HK-2 (cell line): ENCODE data around the gene DOCK3.
"Not testable (repeated sequence)": the region's sequence is repeated elsewhere in the genome, so short reads cannot be mapped to it uniquely, and the experiment has no call there.

Source experiments
- DNase-seq: peaks from one replicate; pipeline ENCODE4 v3.0.0-alpha.2; 2018; ENCODE audit not compliant: unreplicated experiment

Gene DOCK3

GRCh38 chr3:51224283-51224682 is 549.6 kb downstream of the DOCK3 start:
- DNase-seq = no peak

- DNase-seq = no peak
These were observed 550.1 kb downstream of the DOCK3 start for GRCh38 chr3:51224843-51225242.

- DNase-seq = no peak
These were observed 568.2 kb downstream of the DOCK3 start for GRCh38 chr3:51242939-51243338.

DNA sequence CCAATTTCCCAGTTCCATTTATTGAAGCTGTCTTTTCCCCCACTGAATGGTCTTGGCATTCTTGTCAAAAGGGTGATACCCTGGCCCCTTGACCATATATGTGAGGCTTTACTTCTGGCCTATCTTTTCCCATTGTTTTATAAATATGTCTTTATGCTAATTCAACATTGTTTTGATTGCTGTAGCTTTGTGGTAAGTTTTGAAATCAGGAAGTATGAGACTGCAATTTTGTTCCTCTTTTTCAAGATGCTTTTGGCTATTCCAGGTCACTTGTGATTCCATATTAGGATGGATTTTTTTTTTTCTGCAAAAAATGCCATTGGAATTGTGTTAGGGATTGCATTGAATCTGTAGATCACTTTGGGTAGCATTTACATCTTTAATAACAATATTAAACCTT is 569.2 kb downstream of the DOCK3 start:
- no peak for DNase-seq

DNA sequence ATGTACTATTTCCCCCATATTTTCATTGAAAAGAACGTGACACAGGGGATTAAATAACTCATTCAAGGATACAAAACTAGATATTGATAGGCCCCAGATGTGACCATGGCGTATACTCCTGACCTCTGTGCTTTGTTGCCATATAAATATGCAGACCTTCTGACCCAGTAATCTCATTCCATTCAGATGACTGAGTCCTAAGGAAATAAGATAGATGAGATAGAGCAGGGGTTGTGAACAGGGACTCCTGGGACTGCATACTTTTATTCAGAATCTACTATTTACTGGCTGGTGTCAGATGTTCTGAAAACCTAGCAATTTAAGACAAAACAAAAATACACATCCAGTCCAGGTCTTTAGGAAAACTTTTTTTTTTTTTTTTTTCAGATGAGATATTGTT is 571.1 kb downstream of the DOCK3 start:
- no peak for DNase-seq

GRCh38 chr3:51257870-51258269 is 583.1 kb downstream of the DOCK3 start:
- DNase-seq = no peak

GRCh38 chr3:51264166-51264565 is 589.4 kb downstream of the DOCK3 start:
- not testable (repeated sequence) for DNase-seq

DNA sequence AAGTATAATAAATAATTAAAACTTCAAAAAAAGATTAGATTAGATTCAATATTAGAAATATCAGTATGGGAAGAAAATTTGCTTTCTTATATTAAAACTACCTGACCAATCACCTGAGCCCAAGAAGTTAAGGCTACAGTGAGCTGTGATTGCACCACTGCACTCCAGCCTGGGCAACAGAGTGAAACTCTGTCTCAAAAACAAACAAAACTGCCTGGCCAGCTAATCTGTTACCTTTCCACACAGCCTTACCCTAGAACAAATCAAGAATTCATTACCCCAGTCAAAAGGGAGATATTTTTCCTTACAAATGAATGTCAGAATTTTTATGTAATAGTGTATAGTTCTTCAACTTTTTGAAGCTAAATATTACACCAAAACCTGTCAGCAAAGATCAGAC is 593.4 kb downstream of the DOCK3 start:
- DNase-seq = no peak

DNA sequence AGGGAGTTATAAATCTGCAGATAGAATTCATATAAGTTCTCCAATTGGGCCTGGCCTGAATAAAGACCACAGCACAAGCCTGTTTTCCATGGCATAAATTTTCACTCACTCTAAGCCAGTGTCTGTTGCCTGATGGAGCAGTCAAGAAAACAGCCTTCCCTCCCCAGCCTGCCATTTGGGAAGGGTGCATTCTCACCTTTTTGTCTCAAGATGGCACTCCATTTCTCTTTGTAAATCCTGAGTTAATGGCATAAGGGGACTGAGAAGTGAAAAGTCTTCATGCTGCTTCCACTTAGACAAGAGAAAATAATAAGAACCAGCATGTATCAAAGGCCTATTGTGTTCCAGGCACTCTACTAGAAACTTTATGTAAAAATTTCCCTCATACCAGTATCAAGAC is 594.7 kb downstream of the DOCK3 start:
- no peak for DNase-seq

DNA sequence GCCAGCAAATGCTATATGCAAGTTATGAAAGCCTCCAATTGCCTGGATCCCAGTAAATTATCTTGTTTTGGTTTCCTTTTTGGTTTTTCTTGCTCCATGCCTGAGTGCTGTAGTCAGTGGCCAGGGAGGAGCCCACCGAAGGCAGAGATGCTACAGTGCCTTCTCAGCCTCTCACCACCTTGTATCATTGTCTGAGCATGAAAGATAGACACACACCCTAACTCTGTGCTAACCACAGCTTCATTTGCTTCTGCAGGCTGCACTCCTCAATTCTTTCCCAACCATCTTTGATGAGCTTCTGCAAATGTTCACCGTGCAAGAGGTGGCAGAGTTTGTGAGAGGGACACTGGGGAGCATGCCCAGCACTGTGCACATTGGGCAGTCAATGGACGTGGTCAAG is 595.8 kb downstream of the DOCK3 start:
- DNase-seq = no peak

DNA sequence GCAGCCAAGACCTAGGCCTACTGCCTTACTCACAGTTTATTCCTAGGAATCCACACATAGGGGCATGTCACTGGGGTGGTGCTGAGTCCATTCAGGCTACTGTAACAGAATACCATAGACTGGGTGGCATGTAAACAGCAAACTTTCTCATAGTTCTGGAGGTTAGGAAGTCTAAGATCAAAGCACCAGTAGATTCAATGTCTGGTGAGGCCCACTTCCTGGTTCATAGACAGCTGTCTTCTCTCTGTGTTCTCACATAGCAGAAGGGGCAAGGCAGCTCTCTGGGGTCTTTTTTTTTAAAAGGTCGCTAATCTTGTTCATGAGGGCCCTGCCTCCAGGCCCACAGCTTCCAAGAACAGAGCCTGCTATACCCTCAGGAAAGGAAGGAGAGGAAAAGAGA is 596.4 kb downstream of the DOCK3 start:
- no peak for DNase-seq

DNA sequence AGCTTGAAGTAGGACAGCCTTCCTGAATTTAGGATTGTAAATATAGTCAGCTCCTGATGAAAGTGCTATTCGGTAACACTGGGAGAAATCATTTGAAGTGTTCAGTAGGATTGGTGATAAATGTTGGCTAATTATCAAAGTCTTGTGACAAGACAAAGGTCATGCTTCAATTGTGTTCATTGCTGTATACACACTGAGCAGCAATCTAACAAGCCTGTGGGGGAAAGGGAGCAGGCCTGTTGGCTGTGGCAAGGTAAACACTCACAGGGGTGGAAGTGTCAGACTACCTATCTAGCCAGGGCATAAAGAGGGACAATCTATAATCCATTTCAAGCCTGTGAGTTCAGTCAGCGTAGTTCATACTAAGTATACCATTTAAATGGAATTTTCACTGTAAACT is 599.3 kb downstream of the DOCK3 start:
- no peak for DNase-seq

GRCh38 chr3:51275111-51275805 is 600.5 kb downstream of the DOCK3 start:
- DNase-seq = no peak

DNA sequence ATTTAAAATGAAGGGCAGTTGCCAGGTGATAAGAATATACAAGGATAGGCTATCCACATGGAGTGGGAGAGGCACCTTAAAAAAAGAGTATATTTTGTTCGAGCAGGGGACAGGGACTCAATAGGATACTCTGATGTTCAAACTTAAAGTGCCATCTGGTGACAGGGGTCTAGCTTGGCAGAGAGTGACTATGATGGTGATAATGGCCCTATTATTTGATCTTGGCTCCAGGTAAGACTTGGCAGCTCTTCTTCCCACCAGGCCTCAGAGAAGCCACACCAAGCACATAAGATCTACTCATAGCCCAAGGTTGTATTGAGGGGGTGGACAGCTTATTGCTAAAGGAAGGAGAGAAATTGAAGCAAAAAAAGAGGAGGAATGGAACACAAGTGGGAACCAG is 601.3 kb downstream of the DOCK3 start:
- no peak for DNase-seq

DNA sequence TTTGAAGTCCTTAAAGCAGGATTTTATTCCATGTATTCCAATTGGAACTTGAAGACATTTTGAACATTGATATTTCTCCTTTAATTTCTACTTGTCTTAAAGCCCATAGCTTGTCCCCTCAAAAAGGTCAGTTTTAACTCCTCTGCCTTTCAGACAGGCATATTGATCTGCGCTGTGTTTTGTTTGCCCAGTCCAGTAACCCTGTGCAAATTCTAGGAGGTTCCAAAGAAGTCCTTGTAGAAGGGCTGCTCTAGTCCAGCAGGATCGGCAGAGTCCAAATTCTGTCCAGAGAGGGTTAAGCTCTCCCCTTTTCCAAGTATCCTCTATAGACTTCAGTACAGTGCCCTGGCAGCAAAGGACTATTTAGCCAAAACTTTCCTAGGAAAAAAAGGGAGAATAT is 604.7 kb downstream of the DOCK3 start:
- DNase-seq = no peak

- DNase-seq = no peak
These were observed 605.4 kb downstream of the DOCK3 start for GRCh38 chr3:51280176-51280575.

- no peak for DNase-seq
These were observed 608.2 kb downstream of the DOCK3 start for GRCh38 chr3:51282931-51283330.

GRCh38 chr3:51283421-51283820 is 608.7 kb downstream of the DOCK3 start:
- no peak for DNase-seq

- no peak for DNase-seq
These were observed 620.9 kb downstream of the DOCK3 start for GRCh38 chr3:51295625-51296024.

DNA sequence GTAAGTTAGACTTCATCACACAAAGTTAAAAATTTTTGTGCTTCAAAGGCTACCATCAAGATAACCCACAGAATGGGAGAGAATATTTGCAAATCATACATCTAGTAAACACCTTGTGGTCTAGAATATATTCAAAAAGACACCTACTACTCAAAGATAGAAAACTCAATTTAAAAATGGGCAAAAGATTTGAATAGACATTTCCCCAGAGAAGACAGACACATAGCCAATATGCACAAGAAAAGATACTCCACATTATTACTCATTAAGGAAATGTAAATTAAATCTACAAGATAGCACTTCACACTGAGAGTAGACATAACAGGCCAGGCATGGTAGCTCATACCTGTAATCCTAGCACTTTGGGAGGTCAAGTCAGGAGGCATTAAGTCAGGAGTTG is 622.6 kb downstream of the DOCK3 start:
- DNase-seq = no peak

GRCh38 chr3:51304230-51304629 is 629.5 kb downstream of the DOCK3 start:
- no peak for DNase-seq

DNA sequence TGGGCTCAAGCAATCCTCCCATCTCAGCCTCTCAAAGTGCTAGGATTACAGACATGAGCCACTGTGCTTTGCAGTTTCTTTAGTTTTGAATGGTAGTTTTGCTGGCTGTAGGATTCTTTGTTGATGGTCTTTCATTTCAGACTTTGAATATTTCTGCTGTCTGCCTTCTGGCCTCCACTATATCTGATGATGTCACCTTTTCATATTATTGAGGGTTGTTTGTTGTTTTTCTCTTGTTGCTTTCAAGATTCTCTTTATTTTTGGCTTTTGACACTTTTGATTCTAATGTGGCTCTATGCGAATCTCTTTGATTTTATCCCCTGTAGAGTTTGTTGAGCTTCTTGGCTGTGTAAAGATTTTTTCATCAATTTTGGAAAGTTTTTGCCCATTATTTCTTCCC is 631.4 kb downstream of the DOCK3 start:
- no peak for DNase-seq

DNA sequence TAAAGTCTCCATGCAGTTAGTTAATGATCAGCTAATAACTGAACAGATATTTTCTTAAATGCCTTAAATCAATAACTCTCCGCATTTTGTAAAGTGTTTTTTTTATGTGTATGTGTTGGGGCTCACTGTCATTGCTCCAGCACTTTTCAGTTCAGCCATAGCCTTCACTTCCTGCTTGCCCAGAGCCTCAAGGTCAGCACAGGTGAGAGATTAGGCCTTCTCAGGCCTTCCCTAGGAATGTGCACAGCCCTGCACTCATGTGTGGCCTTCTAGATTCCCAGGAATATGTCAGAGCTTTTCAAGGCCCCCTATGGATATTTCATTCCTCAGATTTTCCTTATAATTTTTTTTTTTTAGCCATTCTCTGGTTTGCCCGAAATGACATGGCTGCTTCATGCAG is 632.7 kb downstream of the DOCK3 start:
- no peak for DNase-seq

GRCh38 chr3:51307945-51308607 is 633.3 kb downstream of the DOCK3 start:
- not testable (repeated sequence) for DNase-seq
